ENCODE data around the gene USP25. TPM values are rescaled to one million over a fixed set of nuclear protein-coding genes. Genes with fewer than 3 reads are reported as not detected.

The USP25 gene
- total and polyA plus RNA-seq, 2 of the 8 experiments (the other 6 are each of a cell fraction or from before 2014, with no cell fraction given) = 11.2 to 48.1 TPM

GRCh38 chr21:15732996-15733329 lies 3.2 kb downstream of the USP25 start:
- no peaks in the 10 kb centered on the region for H3K9me3 ChIP-seq (ENCODE audit: insufficient read depth in 2 of 2, low read depth in 1 of 2, low read length in 1 of 2)
- peak overlapping the region; percentile 49 to 85; a peak in 3 of 4 replicates for H3K4me2 ChIP-seq (ENCODE audit: insufficient read depth in 1 of 2, low read depth in 2 of 2, low read length in 2 of 2)
- no peaks in the 10 kb centered on the region for H3K27me3 ChIP-seq (replicated peaks in 1 of 4; ENCODE audit: control insufficient read depth in 3 of 4, extremely low read depth in 1 of 4, insufficient read depth in 3 of 4, low read length in 3 of 4)
- H3K18ac ChIP-seq (ENCODE audit: extremely low read depth, low read length) = no peak overlapping the region
- no peak overlapping the region for H3K27ac ChIP-seq (ENCODE audit: low read depth, low read length)
- peaks cover 0 to 3% (median 1%) of the 10 kb centered on the region in 4 experiments; a peak in 2 of 7 replicates for H3K4me1 ChIP-seq (replicated peaks in 1 of 4; ENCODE audit: control insufficient read depth in 3 of 4, insufficient read depth in 4 of 4, low read length in 3 of 4)
- ChIA-PET POLR2A (ENCODE audit: partially characterized antibody) (interaction anchor here (0.8 to 1.2 kb wide), 2 partner anchors 9 to 10 kb away, joined by 3 read pairs; no protein-coding TSS in a partner anchor), CTCF (ENCODE audit: partially characterized antibody) (interaction anchor here (1.1 kb wide), 1 partner anchor 16 kb away, joined by 3 read pairs; no protein-coding TSS in a partner anchor)
- H3K4ac ChIP-seq (replicated peaks; ENCODE audit: insufficient read length, low read depth, low read length) = no peak overlapping the region
- 38% methylated on average over 3 of the region's 3 CpGs; no CpG with 5 or more reads in 1 of the 2 experiments for WGBS, 2 experiments (ENCODE audit: extremely low coverage in 1 of 2, insufficient coverage in 1 of 2, insufficient read length in 1 of 2, insufficient replicate concordance in 2 of 2, low coverage in 1 of 2, low lambda C conversion rate in 2 of 2, missing lambda C conversion rate in 1 of 2)
- H3K14ac ChIP-seq (ENCODE audit: insufficient read length) = no peak overlapping the region
- no peak overlapping the region for H4K5ac ChIP-seq (ENCODE audit: insufficient read length, low read depth, low read length)
- H3K4me3 ChIP-seq (ENCODE audit: extremely low read depth in 1 of 4, insufficient read depth in 2 of 4, low read depth in 3 of 4, low read length in 4 of 4) = peak overlapping the region in 3 of 4 experiments; percentile 7 to 94 (median 10); a peak in 2 of 8 replicates
- no peak overlapping the region for H2BK15ac ChIP-seq (ENCODE audit: low read length)
- no peak overlapping the region for H4K91ac ChIP-seq (replicated peaks; ENCODE audit: insufficient read length, low read length)
- H2BK12ac ChIP-seq (ENCODE audit: low read depth, low read length) = no peak overlapping the region
- FAIRE-seq (no peak), DNase-seq (ENCODE audit: low read depth in 1 of 2, low spot score in 2 of 2) (no peak)
- no peak overlapping the region for H3K9ac ChIP-seq (replicated peaks in 1 of 4; ENCODE audit: extremely low read depth in 1 of 4, low read depth in 3 of 4, low read length in 3 of 4)
- H3K23ac ChIP-seq (ENCODE audit: insufficient read length) = no peak overlapping the region
- peaks cover 31 to 76% of the 10 kb centered on the region in 2 experiments for H3K79me2 ChIP-seq (ENCODE audit: control insufficient read depth in 1 of 2, insufficient read depth in 2 of 2, low read length in 2 of 2)
- H2BK20ac ChIP-seq (ENCODE audit: low read length) = no peak overlapping the region
- TF ChIP-seq TEAD4 (IDR thresholded peaks at IDR 0.05; ENCODE audit: low read depth, low read length) (no peak), BCL11A (IDR thresholded peaks at IDR 0.05; ENCODE audit: low read depth in 2 of 2, low read length in 2 of 2) (no peak), POU5F1 (IDR thresholded peaks at IDR 0.05; ENCODE audit: low read depth, low read length) (no peak), E2F6 (IDR thresholded peaks at IDR 0.05) (no peak), YY1 (IDR thresholded peaks at IDR 0.05; ENCODE audit: low read depth, low read length) (no peak), RBBP5 (IDR thresholded peaks at IDR 0.05; ENCODE audit: borderline replicate concordance, low read depth, low read length) (no peak), CHD1 (IDR thresholded peaks at IDR 0.05; ENCODE audit: low read depth, low read length) (no peak), TAF1 (IDR thresholded peaks at IDR 0.05; ENCODE audit: low read depth, low read length) (no peak), SP2 (IDR thresholded peaks at IDR 0.05; ENCODE audit: low read length) (no peak), SIN3A (conservative IDR thresholded peaks at IDR 0.05 in 1 of 2, IDR thresholded peaks at IDR 0.05 in 1 of 2; ENCODE audit: low read depth in 1 of 2, low read length in 2 of 2) (no peak)
- no peak overlapping the region for H4K8ac ChIP-seq (ENCODE audit: extremely low read depth, insufficient read depth, low read length)
- no peak overlapping the region for H2BK120ac ChIP-seq (replicated peaks; ENCODE audit: low read depth, low read length)
- H3K23me2 ChIP-seq (ENCODE audit: low read depth, low read length) = no peaks in the 10 kb centered on the region; the same call in 1 of the 2 replicates
- H2AK5ac ChIP-seq (ENCODE audit: low read depth, low read length) = no peak overlapping the region
- H2BK5ac ChIP-seq (ENCODE audit: low read depth, low read length) = no peak overlapping the region
- H3K56ac ChIP-seq (replicated peaks; ENCODE audit: insufficient read length, low read depth, low read length) = no peak overlapping the region
- no peak overlapping the region for H2AFZ ChIP-seq (ENCODE audit: low read length)
- no peaks in the 10 kb centered on the region; the same call in 1 of the 2 replicates for H3K79me1 ChIP-seq (ENCODE audit: low read depth, low read length)
- no peaks in the 10 kb centered on the region for H3K36me3 ChIP-seq (ENCODE audit: control insufficient read depth in 2 of 4, insufficient read depth in 4 of 4, low read length in 3 of 4)
- H4K20me1 ChIP-seq (replicated peaks in 1 of 2; ENCODE audit: control insufficient read depth in 1 of 2, insufficient read depth in 2 of 2, low read length in 2 of 2) = peaks cover 2 to 3% of the 10 kb centered on the region in 2 experiments

All from H1 (cell line).